Keratinocyte (primary cell): ENCODE results near the gene CENPT. TPM values are rescaled to one million over a fixed set of nuclear protein-coding genes. Genes with fewer than 3 reads are reported as not detected.
A peak's percentile ranks its signal among the peaks of the same experiment; 100 is the strongest.

Experiments used
- DNase-seq: peaks from one replicate; pipeline ENCODE4 v3.0.0-alpha.2; 2011; ENCODE audit warnings: low read depth, missing footprints, low spot score
- FAIRE-seq: peaks from 2 replicates; lab custom pipeline; 2011; peaks lifted over from hg19 to GRCh38; lab: Jason Lieb, UNC
- H2AFZ ChIP-seq: 2 replicates; pipeline ENCODE4 v1.6.0; 2012; ENCODE audit warnings: low read length, control low read depth, inconsistent platforms; ENCODE audit not compliant: control insufficient read depth
- H3K27ac ChIP-seq: 2 replicates; pipeline ENCODE4 v1.5.1; 2011; ENCODE audit warnings: low read length; ENCODE audit not compliant: control insufficient read depth, insufficient read depth
- H3K27me3 ChIP-seq: 3 replicates; pipeline ENCODE4 v1.6.0; 2011; ENCODE audit warnings: low read length; ENCODE audit not compliant: control insufficient read depth, insufficient read depth; ENCODE audit errors: extremely low read depth
- H3K36me3 ChIP-seq, 2 experiments: 2 replicates in 1 of 2; 3 replicates in 1 of 2; pipeline ENCODE4 v1.5.1; 2011; ENCODE audit warnings: low read length in 2 of 2, mild to moderate bottlenecking in 1 of 2; ENCODE audit not compliant: control insufficient read depth in 2 of 2, insufficient read depth in 2 of 2; ENCODE audit errors: extremely low read depth in 1 of 2
- H3K4me1 ChIP-seq: 3 replicates; pipeline ENCODE4 v1.5.1; 2011; ENCODE audit warnings: low read length; ENCODE audit not compliant: control insufficient read depth, insufficient read depth; ENCODE audit errors: extremely low read depth
- H3K4me2 ChIP-seq: 3 replicates; pipeline ENCODE4 v1.6.0; 2011; ENCODE audit warnings: low read depth, low read length; ENCODE audit not compliant: control insufficient read depth, insufficient read depth; ENCODE audit errors: extremely low read depth
- H3K4me3 ChIP-seq, 3 experiments: fragments of 200-600 bp in 1 of 3; sonication (generic) in 1 of 3; 2 replicates in 2 of 3; 3 replicates in 1 of 3; pipeline ENCODE4 v1.5.1; 2011 to 2016; ENCODE audit warnings: low read length in 3 of 3, mild to moderate bottlenecking in 3 of 3, control low read depth in 2 of 3, inconsistent platforms in 1 of 3, low read depth in 1 of 3, mixed read lengths in 1 of 3, mixed run types in 1 of 3, moderate library complexity in 1 of 3; ENCODE audit not compliant: control insufficient read depth in 2 of 3, insufficient read depth in 2 of 3; ENCODE audit errors: extremely low read depth in 1 of 3
- H3K79me2 ChIP-seq: 2 replicates; pipeline ENCODE4 v1.6.0; 2012; ENCODE audit warnings: low read length; ENCODE audit not compliant: control insufficient read depth, insufficient read depth
- H3K9ac ChIP-seq: 3 replicates; pipeline ENCODE4 v1.6.0; 2011; ENCODE audit warnings: low read length; ENCODE audit not compliant: control insufficient read depth, insufficient read depth; ENCODE audit errors: extremely low read depth
- H3K9me1 ChIP-seq: 3 replicates; pipeline ENCODE4 v1.6.0; 2011; ENCODE audit warnings: low read length; ENCODE audit not compliant: control insufficient read depth, insufficient read depth; ENCODE audit errors: extremely low read depth
- H3K9me3 ChIP-seq: 2 replicates; pipeline ENCODE4 v1.5.1; 2012; ENCODE audit warnings: low read depth, low read length; ENCODE audit not compliant: control insufficient read depth
- H4K20me1 ChIP-seq: 3 replicates; pipeline ENCODE4 v1.6.0; 2011; ENCODE audit warnings: low read length; ENCODE audit not compliant: control insufficient read depth, insufficient read depth; ENCODE audit errors: extremely low read depth
- CTCF ChIP-seq, 3 experiments: IDR thresholded peaks in 1 of 3; conservative IDR thresholded peaks in 1 of 3; optimal IDR thresholded peaks in 1 of 3; 2 replicates in 2 of 3; 3 replicates in 1 of 3; pipeline versions ENCODE3 to v1.5.1; 2011; ENCODE audit warnings: low read length in 3 of 3, mild to moderate bottlenecking in 3 of 3, moderate library complexity in 2 of 3, control low read depth in 1 of 3, inconsistent platforms in 1 of 3; ENCODE audit not compliant: insufficient read depth in 2 of 3; ENCODE audit errors: extremely low read depth in 1 of 3
- EZH2 ChIP-seq: IDR thresholded peaks from one replicate; pipeline ENCODE4 v1.6.1; 2012; ENCODE audit warnings: inconsistent platforms, mild to moderate bottlenecking, low read length, moderate library complexity
- dilution Hi-C: fragments of 300-500 bp; cut with MboI; formaldehyde crosslinking; loops from one replicate; pipeline ENCODE4 v1.7.0; 2020; ENCODE audit warnings: low sequenced_read_pairs; ENCODE audit not compliant: extremely low pct_ligation_motif_present
- polyA plus RNA-seq, 5 experiments: library from polyadenylated mRNA; depleted of rRNA in 3 of 5; stranded (reverse) in 3 of 5; stranded (forward) in 1 of 5; unstranded in 1 of 5; fragments of >200 nt; gene quantifications; 1 replicate in 1 of 5; 2 replicates in 3 of 5; 3 replicates in 1 of 5; pipeline versions ENCODE4 v1.2.1 to v1.2.3, GENCODE V29; 2011 to 2012; ENCODE audit warnings: missing spikeins in 2 of 5, low read depth in 1 of 5, low replicate concordance in 1 of 5

The CENPT gene
- polyA plus RNA-seq, 1 donor (not counting 4 experiments of a cell fraction or from before 2014, with no cell fraction given): 30.1 TPM

- Histone ChIP-seq H3K9me1 (no peaks in the 10 kb centered on the region), H3K27ac (no peak overlapping the region), H3K9ac (peak overlapping the region; percentile 93), H3K4me3 (peak overlapping the region in 2 of 3 experiments; percentile 84 to 88), H2AFZ (peak overlapping the region; percentile 95), H3K79me2 (peaks cover 8% of the 10 kb centered on the region), H4K20me1 (no peaks in the 10 kb centered on the region), H3K36me3 (peaks cover 27 to 28% of the 10 kb centered on the region in 2 experiments), H3K27me3 (no peaks in the 10 kb centered on the region), H3K9me3 (no peaks in the 10 kb centered on the region), H3K4me2 (peak overlapping the region; percentile 99), H3K4me1 (peaks cover 14% of the 10 kb centered on the region)
- FAIRE-seq (no peak), DNase-seq (no peak)
- dilution Hi-C loops: no loop called here
- TF ChIP-seq EZH2: no peak
- no peak for TF ChIP-seq CTCF (optimal IDR thresholded peaks at IDR 0.05 in 1 of 3, IDR thresholded peaks at IDR 0.05 in 1 of 3, conservative IDR thresholded peaks at IDR 0.05 in 1 of 3; ENCODE audit: extremely low read depth in 1 of 3, insufficient read depth in 2 of 3, low read length in 3 of 3)
These were observed 13.3 kb downstream of the CENPT start for GRCh38 chr16:67834242-67834614.

- Histone ChIP-seq H3K9me1 (no peaks in the 10 kb centered on the region), H3K4me3 (peak overlapping the region; percentile 57 to 88 (median 84)), H3K79me2 (peaks cover 8% of the 10 kb centered on the region), H3K36me3 (peaks cover 31% of the 10 kb centered on the region in 2 experiments), H3K4me2 (peak overlapping the region; percentile 99), H3K27me3 (no peaks in the 10 kb centered on the region), H3K9ac (peak overlapping the region; percentile 93), H3K9me3 (no peaks in the 10 kb centered on the region), H3K27ac (peak overlapping the region; percentile 88), H4K20me1 (no peaks in the 10 kb centered on the region), H2AFZ (peak overlapping the region; percentile 95), H3K4me1 (peaks cover 14% of the 10 kb centered on the region)
- dilution Hi-C loops: no loop called here
- no peak for TF ChIP-seq CTCF (optimal IDR thresholded peaks at IDR 0.05 in 1 of 3, IDR thresholded peaks at IDR 0.05 in 1 of 3, conservative IDR thresholded peaks at IDR 0.05 in 1 of 3; ENCODE audit: extremely low read depth in 1 of 3, insufficient read depth in 2 of 3, low read length in 3 of 3)
- no peak for TF ChIP-seq EZH2
- FAIRE-seq (peak; percentile 56), DNase-seq (no peak)
These were observed 13.9 kb downstream of the CENPT start for GRCh38 chr16:67833415-67834241.
